ENCODE results near the gene TBC1D9.

- TF ChIP-seq CTCF (IDR thresholded peaks at IDR 0.05; ENCODE audit: low read length) (no peak), EZH2phosphoT487 (IDR thresholded peaks at IDR 0.05; ENCODE audit: low read length) (no peak)
Measured at GRCh38 chr4:140633951-140634350, 122.2 kb downstream of the TBC1D9 start.

Data from MM.1S (cell line).